Lower leg skin (tissue), 3 donors: Measurements from ENCODE around the gene NCOA1.

ENCODE experiments used
- POLR2A ChIP-seq, 2 donors: fragments of 450-650 bp; IDR thresholded peaks; one replicate each; pipeline ENCODE4 v1.6.1; 2016 to 2017; ENCODE audit warnings: antibody characterized with exemption in 2 of 2, mild to moderate bottlenecking in 1 of 2, moderate library complexity in 1 of 2
- TF ChIP-seq, protein P1 (sequence below), 3 donors: fragments of 450-650 bp; IDR thresholded peaks; one replicate each; pipeline ENCODE4 v1.5.1; 2016; ENCODE audit warnings: antibody characterized with exemption in 3 of 3, mild to moderate bottlenecking in 3 of 3, moderate library complexity in 2 of 3

DNA sequence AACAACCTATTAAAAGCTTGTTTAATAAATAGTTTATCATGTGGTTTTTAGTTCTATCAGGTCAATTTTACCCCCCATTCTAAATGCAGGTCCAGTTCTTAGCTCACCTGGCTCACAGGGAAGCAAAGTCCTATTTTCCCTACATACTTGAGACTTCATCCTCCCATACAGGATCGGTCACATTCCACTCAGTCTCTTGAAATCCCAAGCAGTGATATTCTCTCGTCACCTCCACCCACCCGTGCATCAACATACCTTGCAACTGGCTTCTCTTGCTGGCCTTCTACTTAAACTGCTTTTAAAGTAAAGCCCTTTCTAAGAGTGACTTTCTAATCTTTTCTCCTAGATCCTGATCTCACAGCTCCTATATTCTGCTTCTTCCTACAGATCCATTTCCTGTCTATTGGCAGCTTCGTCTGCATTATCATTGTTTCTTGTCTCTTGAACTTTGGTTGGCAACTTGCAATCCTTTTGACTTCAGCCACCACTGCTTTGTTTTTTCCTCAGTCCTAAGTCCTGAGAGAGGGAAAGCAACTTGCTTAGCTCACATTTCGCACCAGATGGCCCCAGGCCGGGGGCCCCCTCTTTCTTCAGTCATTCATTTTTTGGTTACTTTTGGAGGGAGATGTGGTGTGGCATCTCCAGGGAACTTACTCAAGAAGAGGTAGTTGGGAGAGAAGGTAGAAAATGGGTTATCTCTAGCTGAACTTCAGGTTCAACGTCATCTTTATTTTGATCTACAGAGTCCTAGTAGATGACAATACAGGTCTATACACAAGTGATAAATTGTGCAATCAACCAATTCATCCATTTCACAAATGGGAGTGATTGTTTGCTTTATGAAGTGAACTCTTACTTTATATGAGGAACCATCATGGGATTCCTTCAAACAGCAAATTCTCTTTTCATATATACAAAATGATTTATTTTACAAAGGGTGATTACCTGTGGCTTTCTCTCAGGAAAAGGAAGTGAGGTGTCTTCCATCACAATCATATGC lies 23.9 kb upstream of the NCOA1 start:
- no peak for TF ChIP-seq POLR2A (IDR thresholded peaks at IDR 0.05)
- TF ChIP-seq, protein P1, sequence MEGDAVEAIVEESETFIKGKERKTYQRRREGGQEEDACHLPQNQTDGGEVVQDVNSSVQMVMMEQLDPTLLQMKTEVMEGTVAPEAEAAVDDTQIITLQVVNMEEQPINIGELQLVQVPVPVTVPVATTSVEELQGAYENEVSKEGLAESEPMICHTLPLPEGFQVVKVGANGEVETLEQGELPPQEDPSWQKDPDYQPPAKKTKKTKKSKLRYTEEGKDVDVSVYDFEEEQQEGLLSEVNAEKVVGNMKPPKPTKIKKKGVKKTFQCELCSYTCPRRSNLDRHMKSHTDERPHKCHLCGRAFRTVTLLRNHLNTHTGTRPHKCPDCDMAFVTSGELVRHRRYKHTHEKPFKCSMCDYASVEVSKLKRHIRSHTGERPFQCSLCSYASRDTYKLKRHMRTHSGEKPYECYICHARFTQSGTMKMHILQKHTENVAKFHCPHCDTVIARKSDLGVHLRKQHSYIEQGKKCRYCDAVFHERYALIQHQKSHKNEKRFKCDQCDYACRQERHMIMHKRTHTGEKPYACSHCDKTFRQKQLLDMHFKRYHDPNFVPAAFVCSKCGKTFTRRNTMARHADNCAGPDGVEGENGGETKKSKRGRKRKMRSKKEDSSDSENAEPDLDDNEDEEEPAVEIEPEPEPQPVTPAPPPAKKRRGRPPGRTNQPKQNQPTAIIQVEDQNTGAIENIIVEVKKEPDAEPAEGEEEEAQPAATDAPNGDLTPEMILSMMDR (IDR thresholded peaks at IDR 0.05) = no peak
